ENCODE results near the gene NENF.

- TF ChIP-seq CTCF (IDR thresholded peaks at IDR 0.05) (no peak), EZH2 (IDR thresholded peaks at IDR 0.05) (no peak), EZH2phosphoT487 (IDR thresholded peaks at IDR 0.05) (no peak)
Measured at GRCh38 chr1:212442408-212442807, 9.7 kb downstream of the NENF start.
